Activated gamma-delta T cell treated with Interleukin-2 at 50 U/mL for 16 hours (primary cell): ENCODE results near the gene IPO4.

Experiments used
- DNase-seq: peaks from one replicate; pipeline ENCODE4 v3.0.0-alpha.2; 2020

IPO4 gene

GRCh38 chr14:24130717-24131548 is 57.7 kb downstream of the IPO4 start:
- DNase-seq: no peak

DNA sequence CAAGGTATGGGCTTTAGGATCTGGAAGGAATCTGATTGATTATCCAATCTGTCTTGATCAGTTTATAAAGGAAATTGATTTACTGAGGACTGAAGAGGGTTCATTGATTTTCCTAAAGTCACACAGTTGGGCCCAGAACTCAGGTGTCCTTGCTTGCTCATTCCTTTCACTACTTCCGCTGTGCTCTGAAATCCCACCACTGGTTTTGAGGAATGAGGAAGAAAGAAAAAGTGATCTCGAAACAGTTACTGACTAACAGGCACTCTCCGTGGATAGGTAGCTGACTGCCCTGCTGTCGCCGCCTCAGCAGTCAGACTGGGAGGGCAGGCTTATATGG is 58.3 kb downstream of the IPO4 start, which contains the start of gene FITM1:
Gene FITM1, plus strand, starts transcription at position 280 of the 337 bp plus-strand sequence. CDS start 905 bp downstream, outside the sequence.
- no peak for DNase-seq
